Erythroblast (primary cell): Measurements from ENCODE around the gene S1PR5.

Source experiments
- GATA1 ChIP-seq: IDR thresholded peaks from 2 replicates; pipeline ENCODE4 v1.6.1; 2011; ENCODE audit warnings: low read depth, mild to moderate bottlenecking, control low read depth, low read length, moderate library complexity
- POLR2A ChIP-seq: IDR thresholded peaks from 2 replicates; pipeline ENCODE4 v1.6.1; 2011; ENCODE audit warnings: mild to moderate bottlenecking, low read length

DNA sequence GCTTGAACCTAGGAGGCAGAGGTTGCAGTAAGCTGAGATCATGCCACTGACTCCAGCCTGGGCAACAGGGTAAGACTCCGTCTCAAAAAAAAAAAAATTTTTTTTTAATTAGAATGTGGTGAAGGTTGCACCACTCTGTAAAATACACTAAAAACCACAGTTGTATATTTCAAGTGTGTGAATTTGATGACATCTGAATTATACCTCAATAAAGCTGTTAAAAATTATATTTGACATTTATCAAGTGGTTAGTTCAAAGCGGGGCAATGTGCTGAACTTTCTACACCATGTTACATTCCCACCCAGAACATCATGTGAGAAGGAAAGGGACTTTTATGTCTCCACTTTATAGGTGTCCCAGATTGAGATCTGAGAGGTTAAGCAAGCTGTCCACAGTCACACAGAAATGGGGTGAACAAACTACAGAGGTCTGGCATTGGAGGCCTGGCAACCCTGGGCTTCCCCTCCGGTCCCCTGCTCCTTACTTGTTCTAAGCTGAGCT lies 5.9 kb upstream of the S1PR5 start:
- TF ChIP-seq POLR2A (no peak), GATA1 (no peak)
